AG20443 (cell line): Measurements from ENCODE around the gene MYO1F.
"Not testable (repeated sequence)": the region's sequence is repeated elsewhere in the genome, so short reads cannot be mapped to it uniquely, and the experiment has no call there.

ENCODE experiments used
- DNase-seq: peaks from one replicate; pipeline ENCODE4 v3.0.0; 2012; ENCODE audit warnings: low spot score, mixed read lengths

Gene MYO1F

DNA sequence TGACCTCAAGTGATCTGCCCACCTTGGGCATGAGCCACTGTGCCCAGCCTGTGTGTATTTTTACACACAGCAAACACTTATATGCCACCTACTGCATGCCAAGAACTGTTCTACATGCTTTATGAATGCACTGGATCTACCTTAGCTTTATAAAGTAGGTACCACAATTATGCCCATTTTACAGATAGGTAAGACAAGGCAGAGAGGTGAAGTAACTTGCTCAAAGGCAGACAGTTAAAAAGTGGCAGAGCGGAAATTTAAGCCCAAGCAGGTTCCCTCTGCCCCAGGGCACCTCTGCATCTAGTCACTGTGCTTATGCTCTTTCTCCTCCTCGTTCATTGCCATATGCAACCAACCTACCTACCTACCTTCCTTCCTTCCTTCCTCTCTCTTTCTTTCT lies 22.8 kb upstream of the MYO1F start:
- DNase-seq, result no peak

DNA sequence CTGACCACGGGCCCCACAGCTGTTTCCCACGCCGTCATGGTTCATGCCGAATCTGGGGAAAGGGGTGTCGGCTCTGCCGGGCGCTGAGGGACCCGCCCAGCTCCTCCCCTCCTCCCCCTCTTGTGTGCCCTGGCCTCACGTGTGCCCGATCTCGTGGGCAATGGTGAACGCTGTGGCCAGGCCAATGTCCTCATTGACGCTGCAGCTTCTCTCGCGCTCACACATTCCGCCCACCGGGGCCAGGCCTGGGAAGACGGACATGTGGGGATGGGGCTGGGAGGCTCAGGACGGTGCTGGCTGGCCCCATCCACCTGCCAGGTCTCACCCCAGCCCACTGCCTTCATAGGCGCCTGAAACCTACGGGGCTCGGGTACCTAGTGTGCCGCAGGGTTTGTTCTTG lies 18.9 kb upstream of the MYO1F start:
- DNase-seq, result no peak

DNA sequence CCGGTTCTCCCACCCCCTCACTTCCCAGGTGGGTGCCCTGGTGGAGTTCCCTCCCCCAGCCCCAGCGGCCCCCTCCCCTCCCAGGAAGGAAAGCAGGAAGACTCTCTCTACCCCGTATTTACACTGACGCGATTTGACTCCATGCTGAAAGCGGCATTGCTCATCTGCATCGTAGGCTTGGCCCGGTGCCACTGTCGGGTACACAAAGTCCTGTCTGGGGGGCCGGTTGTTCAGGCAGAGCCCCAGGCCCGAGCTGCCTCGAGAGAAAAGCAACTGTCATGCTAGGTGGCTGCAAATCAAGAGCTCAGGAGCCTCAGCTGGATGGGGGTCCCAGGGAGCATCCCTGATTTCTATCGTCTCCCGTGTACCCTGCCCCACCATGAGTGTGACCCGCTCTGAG lies 18.4 kb upstream of the MYO1F start:
- no peak for DNase-seq

DNA sequence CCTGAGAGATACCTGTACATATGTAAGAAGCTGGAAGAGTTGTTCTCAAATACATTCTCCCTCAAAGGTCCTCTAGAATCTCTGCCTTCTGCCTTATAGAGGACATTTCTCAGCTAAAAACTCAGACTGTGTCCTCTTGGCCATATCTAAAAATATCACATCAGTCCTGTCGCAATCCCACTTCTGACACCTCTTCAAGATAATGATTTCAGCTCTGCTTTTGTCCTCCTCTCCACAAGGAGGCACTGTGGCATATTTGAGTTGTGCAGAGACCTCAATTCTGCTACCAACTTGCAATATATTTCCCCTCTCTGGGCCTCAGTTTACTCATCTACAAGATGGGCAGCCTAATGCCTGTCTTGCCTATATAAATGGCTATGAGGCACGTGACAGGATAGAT lies 16.7 kb upstream of the MYO1F start:
- DNase-seq, result no peak

DNA sequence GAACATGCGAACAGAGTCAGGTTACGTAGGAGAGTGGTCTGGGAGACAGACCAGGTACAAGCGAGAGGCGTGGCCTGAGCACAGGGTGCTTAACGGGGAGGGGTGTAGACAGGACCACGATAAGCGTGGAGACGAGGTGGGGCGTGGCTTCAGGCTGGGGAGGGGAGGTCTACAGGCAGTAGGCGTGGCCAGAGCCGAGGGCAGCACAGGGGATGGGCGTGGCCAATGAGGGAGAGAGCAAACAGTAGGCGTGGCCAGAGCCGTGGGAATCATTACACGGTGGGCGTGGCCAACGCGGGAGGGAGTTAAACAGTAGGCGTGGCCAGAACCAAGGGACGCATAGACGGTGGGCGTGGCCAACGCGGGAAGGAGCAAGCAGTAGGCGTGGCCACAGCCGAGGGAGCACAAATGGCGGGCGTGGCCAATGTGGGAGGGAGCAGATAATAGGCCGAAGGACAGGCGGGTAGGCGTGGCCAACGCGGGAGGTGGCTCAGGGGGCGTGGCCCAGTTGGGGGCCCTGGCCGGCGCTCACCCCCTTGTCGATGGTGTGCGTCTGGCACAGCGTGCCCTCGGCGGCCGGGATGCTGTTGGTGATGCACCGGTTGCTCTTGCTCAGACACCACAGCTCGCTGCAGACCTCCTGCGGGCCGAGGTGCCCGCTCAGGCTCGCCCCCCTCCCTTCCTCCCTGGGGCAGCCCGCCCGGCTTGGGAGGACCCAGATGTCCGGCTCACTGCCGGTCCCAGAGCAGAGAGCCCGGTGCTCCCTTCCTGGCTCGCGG lies 15.2 kb upstream of the MYO1F start:
- peak; percentile 95 for DNase-seq

DNA sequence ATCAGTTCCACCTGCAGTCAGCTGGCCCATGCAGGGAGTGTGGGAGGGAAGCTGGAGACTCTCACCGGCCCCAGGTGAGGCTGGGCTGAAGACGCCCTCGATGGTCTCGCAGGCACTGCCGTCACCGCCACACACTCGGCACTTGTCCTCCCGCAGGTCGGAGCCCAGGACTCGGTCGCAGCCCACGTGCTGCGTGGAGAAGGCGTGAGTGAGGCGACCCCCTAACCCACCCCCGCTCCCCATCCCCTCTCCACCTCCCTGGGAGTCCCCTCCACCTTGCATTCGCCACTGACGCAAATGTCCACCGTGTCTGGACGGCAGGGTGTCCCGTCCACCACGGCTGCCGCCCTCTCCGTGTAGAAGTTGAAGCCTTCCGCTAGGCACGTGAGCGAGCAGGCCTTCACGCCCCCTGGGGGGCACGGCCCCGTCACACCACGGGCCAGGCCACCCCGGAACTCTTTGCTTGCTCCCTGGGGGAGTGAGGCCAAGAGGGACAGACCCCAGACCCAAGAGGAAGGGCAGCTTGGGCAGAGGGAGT lies 12.0 kb upstream of the MYO1F start:
- DNase-seq, result no peak

DNA sequence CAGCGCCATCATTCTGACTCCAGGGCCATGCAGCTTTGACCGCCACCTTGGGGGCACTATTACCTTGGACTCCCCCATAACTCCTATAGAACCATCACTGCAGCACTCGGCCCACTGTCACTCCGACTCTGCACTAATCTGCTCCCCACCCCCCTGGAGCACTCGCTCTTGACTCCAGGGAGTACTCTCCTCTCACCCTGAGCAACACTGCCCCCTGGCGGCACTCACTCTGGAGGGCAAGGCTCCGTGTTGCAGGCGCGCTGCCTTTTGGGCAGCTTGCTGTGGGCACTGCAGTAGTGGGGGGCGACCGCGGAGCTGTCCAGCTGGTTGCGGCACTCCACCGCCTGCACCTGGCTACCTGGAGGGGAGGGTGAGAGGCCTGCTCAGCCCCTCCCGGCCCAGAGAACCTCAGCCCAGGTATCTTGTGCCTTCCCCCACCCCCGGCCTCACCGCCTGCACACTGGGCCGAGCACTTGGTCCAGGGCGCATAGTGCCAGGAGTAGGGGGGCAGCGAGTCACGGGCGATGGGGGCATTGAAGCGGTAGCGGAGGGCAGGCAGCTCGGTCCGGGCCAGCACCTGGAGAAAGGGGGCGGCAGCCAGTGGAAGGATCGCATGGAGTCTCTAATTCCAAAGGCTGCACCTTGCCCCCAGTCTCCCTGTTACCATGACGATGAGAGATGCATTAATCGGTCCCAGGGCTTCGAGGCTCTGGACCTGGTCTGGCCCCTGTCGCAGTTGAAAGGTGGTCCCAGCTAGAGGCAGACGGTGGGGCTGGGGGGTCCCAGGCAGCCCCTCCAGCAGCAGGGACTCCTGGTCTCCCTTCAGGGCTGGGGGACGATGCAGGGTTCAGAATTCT lies 8.9 kb upstream of the MYO1F start:
- DNase-seq, result peak; percentile 55

DNA sequence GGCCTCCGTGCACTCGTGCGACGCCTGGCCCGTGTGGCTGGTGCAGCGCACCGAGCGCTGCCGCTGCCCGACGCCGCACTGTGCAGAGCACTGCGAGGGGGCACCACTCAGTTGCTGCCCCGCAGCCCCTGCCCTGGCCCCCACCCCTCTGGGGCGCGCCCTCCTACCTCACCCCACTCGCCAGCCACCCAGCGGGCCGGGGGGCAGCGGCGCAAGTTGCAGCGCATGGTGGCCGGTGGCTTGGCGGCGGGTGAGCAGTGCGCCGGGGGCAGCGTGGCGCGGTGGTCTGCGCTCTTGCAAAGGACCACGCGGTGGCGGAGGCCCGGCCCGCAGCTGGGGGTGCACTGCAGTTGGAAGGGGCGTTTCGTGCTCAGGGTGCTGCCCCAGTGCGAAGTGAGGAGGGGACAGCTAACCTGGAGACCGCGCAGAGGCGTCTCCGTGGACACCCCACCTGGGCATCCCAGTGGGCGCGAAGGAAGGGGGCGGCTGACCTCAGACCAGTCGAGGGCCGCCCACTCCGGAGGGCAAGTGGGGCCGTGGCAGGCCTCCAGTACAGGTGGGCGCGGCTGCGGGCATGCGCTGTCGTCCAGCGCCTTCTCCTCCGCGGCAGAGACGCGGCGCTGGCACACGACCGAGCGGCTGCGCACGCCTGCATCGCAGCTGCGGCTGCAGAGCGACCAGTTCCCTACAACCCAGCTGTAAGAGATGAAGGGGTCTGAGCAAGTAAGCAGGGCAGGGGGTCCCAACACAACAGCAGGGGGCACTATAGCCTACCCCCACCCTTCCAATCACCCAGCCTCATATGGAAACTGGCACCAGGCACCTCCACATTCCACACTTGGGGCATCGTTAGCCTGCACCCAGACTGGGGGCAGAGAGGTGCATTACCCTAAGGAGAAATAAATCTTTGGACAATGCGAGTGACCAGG lies 8.0 kb upstream of the MYO1F start:
- DNase-seq, result no peak

DNA sequence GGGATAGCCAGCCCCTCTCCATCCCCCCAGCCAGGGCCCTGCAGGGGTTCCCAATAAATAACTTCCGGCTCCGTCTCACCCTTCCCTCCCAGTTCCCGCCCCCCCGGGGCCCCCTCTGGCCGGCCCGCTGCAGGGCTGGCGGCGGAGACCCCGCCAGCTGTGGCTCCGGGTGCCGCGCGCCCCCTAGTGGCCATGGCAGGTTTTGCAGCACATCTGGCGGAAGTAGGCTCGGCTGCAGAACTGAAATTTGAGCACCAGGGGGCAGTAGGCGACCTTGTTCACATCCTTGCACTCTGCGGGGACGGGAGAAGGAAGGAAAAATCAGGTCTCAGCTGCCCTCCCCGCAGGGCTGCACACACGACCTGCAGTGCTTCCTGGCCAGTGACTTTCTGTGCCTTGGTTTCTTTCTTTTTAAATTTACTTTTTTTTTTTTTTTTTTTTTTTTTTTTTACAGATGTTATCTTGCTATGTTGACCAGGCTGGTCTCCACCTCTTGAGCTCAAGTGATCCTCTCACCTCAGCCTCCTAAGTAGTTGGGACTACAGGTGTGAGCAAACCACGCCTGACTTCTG lies 3.6 kb upstream of the MYO1F start:
- DNase-seq, result peak; percentile 83

DNA sequence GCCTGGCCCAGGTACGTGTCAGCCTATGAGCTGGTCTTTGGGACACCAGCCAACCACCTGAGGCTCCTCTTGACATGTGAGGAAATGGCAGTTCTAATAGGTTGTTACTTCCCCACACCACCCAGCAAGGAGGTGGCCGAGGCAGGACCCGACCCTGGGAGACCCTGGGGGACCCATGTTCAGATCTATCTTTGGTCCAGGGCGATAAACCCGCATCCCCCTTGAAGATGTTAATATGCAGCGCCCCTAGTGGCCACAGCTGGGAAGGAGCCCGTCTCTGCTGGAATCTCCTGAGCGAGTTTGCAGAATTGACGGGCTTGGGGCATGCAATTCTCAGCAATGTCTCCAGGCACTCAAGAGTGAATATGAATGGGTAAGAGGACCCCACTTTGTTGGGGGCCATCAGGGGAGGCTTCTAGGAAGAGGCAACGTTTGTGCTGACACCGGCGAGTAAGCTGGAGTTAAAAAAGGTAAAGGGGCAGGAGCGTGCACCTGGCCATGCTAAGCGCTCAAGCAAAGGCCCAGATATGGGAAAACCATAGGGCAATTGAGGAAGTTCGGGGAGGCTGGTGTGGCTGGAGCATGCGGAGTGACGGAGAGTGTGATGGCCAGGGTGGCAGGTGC lies 1.5 kb upstream of the MYO1F start:
- DNase-seq, result peak; percentile 81

DNA sequence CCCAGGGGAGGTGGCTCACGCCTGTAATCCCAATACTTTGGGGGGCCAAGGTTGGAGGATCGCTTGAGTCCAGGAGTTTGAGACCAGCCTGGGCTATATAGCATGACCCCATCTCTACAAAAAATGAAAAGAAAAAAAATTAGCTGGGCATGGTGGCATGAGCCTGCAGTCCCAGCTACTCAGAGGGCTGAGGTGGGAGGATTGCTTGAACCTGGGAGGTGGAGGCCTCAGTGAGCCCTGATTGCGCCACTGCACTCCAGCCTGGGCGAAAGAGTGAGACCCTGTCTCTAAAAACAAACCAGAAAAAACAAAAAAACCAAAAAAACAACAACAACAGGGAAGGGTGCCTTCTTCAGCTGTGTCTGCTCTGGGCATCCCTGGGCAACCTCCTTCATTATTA lies 499 bp upstream of the MYO1F start:
- no peak for DNase-seq

DNA sequence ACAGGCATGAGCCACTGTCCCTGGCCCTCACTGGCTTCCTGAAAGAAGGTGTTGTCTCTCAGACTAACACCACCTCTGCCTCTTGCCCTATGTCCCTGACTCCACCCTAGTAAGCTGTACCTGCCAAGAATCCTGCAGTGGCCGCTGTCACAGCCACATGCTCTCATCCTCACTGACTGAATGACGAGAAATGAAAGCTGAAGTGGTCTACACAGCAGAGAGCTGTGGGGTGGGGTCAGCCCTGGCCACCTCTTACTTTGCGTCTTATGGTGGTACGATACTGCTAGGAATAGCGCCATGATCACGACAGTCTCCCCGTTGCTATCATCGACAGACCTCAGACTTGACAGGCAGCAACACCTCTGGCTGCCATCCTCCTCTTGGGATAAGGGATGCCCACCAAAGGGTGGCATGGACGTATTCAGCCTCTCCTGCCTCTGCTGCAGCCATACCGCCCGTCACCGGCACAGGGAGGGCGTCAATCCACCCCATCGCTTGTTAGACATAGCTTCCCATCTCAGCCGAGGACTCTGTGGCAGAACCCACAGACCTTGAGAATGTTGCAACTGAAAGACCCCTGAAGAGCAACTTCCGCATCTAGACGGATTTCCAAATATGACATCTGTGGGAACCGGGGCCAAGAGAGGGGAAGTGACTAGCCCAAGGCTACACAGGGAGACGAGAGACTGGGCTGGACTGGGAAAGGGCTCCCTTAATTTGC lies 809 bp downstream of the MYO1F start:
- no peak for DNase-seq

DNA sequence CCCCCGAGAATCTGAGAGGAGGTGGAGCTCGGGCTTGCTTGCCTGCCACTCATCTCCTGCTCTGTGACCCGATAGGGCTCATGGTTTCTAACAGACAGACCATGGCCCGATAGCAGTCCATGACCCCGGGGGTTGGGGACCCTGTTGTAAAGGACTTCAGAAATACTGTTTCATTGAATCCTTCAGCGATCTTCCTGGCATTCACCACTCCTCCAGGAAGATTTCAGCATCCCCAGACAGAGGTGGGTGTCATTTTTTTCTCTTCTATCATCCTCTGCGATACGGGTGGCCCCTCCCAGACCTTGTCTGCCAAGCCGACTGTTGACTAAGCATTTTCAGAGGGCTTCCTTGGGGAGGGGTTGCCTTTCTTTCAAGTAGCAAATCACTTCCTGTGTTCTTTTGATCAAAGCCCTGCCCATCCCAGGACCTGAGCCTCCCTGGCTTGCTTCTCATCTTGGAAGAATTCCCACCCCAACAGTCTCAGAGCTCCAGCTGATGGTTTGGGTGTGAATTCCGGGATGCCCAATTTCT lies 1.7 kb downstream of the MYO1F start:
- DNase-seq, result peak; percentile 43

DNA sequence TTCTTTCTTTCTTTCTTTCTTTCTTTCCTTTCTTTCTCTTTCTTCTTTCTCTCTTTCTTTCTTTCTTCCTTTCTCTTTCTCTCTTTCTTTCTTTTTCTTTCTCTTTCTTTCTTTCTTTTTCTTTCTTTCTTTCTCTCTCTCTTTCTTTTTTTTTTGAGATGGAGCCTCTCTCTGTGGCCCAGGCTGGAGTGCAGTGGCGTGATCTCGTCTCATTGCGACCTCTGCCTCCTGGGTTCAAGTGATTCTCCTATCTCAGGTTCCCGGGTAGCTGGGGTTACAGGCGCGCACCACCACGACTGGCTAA lies 2.7 kb downstream of the MYO1F start:
- not testable (repeated sequence) for DNase-seq

DNA sequence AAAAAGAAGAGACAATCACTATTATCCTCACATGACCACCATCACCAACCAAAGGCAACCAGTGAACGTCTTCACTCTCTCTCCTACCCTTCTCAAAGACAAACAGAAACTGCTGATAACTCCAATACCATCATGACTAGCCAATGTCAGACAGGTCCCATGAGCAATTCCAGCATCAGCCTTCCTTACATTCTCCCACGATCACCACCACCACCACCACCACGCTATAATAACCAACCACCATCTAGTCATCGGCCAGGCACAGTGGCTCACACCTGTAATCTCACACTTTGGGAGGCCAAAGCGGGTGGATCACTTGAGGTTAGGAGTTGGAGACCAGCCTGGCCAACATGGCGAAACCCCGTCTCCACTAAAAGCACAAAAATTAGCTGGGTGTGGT lies 3.9 kb downstream of the MYO1F start:
- no peak for DNase-seq

DNA sequence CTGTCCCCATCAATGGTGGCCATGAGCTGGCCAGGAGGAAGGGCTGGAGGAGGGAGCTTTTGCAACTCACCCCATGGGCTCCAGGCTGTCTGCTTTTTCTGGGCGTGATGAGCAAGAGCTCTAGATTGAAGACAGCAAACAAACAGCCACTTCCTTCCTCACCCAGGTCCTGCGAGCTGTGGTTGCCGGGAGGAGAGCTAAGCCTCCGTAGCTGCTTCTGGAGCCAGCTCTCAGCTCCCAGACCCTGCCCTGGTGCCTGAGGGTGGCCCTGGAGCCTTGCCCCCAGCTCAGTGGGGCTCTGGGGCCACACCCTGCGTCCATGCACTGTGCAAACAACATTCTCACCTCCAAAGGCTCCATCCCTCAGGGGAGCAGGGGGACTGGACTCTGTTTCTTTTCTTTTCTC lies 6.2 kb downstream of the MYO1F start:
- DNase-seq, result peak; percentile 82

DNA sequence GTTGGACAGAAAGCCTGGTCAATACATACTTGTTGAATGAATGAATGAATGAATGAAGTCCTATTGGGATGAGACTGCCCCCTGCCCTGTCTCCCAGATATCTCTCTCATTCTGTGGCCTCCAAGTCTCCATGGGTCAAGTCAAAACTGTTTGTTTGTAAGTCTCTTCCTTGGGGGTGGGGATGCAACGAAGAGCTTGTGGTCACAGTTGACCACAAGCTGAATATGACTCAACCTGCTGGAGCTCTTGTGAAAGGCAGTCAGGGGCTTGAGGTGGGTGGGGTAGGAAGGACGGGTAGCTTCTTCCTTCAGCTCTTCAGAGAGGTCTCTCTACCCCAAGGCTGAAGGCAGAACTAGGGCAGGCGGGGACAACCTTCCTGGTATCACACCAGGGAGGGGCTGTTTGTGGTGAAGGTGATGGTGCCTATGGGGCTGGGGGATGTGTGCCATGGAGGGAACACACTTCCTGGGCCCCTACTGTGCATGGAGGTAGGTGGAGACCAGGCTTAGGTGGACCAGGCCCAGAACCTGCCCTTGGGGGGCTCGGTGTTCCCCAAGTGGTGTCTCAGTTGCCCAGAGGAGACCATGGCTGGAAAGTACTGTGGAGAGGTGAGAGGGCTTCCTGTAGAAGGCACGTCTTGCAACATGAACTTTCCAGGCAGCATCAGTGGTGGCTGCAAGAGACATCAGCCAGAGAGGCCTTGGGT lies 8.0 kb downstream of the MYO1F start:
- peak; percentile 93 for DNase-seq

DNA sequence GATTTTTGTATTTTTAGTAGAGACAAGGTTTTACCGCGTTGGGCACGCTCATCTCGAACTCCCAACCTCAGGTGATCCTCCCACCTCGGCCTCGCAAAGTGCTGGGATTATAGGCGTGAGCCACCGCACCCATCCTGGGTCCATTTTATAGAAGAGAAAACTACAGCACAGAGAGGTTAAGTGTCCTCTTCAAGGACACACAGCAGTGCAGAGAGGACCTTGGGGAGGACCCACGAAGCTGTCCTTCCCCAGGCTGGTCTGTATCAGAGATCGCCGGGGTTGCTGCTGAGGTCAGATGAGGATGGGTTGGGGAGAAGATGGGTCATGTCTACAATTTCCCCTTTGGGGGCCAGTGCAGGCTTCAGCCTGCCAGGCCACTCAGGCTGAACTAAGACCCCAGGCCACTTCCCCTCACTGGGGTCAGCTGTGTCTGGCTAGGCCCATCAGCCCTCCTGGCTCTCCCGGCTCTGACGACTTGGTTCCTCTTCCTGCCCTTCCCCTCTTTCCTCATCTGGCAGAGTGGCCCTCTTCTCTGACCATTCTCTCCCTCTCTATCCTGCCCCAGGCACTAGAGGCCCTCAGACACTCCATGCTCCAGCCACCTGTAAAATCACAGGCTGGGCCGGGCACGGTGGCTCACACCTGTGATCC lies 9.6 kb downstream of the MYO1F start:
- no peak for DNase-seq

DNA sequence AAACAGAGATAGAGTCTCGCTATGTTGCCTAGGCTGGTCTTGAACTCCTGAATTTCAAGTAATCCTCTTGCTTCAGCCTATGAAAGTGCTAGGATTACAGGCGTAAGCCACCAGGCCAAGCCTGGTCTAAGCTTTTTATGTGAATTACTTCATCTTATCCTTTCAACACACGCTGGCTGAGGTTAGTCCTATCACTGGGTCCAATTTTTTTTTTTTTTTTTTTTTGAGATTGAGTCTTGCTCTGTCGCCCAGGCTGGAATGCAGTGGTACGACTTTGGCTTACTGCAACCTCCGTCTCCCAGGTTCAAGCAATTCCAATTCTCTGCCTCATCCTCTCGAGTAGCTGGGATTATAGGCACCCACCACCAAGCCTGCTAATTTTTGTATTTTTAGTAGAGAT lies 10.4 kb downstream of the MYO1F start:
- no peak for DNase-seq
